GM21526 (cell line): ENCODE measurements around the gene LRRC71.

ENCODE experiments used
- ATAC-seq: cut with Tn5 transposase; IDR thresholded peaks from one replicate; pipeline ENCODE4 v1.9.1; 2021; ENCODE audit warnings: moderate library complexity; ENCODE audit not compliant: unreplicated experiment, low FRiP score

Gene LRRC71

GRCh38 chr1:156942576-156942975 is 22.1 kb downstream of the LRRC71 start:
- ATAC-seq = no peak

GRCh38 chr1:156943756-156944155 is 23.3 kb downstream of the LRRC71 start:
- ATAC-seq = no peak

GRCh38 chr1:156944268-156944667 is 23.8 kb downstream of the LRRC71 start:
- ATAC-seq = no peak

DNA sequence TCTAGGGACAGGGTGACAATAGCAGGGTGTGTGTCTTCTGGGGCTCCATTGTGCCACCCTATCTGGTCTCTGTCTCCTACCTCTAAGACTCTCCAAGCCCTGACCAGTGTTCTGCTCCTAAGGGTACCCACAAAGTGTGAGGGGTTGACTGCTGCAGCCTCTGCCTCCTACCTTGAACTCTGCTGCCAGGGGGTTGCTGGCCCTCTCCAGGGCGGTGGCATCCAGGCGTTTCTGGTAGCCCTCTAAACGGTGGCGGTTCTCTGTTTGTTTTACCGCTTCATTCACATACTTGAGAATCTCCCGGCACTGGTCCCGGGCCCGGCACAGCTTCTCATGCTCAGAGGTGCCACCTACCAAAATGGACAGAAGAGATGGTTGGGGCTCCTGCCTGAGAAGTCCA is 24.4 kb downstream of the LRRC71 start:
- no peak for ATAC-seq

DNA sequence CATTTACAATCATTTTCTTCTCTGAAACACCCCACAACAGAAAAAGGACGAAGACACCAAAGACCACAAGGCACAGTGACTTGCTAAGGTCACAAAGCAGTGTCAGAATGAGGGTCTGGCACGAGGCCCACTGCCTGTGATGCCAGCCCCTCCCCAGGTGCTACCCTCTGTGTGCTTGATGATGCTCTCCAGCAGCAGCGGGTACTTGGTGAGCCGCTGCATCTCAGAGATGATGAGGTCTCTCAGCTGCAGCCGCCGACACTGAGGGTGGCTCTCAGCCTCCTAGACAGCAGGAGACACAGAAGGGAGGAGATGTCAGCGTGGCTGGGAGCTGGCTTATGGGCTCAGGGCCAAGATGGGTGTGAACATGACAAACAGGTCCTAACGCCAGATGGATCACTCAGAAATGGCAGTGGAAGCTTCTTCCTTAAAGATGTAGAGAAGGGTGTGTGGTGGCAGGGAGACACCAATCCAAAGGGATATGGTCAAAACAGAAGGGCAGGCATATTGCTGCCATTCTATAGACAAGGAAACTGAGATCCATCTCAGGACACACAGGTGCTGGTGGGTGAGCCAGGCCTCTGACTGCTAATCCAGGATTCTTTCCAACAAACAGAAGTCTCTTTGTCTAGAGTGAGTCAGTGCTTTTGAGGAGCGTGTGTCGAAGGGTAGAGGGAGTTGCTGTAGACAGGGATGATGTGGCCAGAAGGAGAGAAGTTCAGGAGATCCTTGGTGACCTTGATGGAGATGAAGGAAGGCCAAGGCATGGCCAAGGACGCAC is 25.6 kb downstream of the LRRC71 start:
- no peak for ATAC-seq

- no peak for ATAC-seq
Observed at GRCh38 chr1:156947127-156947526, 26.7 kb downstream of the LRRC71 start.

- no peak for ATAC-seq
Observed at GRCh38 chr1:156947818-156948525, 27.5 kb downstream of the LRRC71 start.

- no peak for ATAC-seq
Observed at GRCh38 chr1:156948708-156949107, 28.3 kb downstream of the LRRC71 start.

GRCh38 chr1:156949127-156949526 is 28.7 kb downstream of the LRRC71 start:
- ATAC-seq = no peak

DNA sequence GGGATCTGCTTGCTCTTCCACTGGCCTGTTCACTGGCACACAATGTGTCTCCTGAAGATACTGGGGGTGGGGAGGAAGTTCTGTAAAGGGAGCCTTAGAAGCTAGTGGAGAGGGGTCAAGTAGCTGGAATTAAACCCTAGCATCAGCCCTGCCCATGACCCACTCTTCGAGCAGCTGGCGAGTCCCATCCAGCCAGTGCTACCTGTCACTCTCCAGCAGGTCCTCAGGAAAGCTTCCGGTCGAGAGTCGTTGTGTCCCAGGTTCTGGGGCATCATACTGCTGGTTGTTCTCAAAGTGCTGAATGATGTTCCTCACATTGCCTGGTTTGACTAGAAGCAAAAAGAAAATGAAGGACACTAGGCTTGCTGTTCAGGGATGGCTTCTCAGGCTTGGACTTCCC is 30.9 kb downstream of the LRRC71 start:
- ATAC-seq = no peak

DNA sequence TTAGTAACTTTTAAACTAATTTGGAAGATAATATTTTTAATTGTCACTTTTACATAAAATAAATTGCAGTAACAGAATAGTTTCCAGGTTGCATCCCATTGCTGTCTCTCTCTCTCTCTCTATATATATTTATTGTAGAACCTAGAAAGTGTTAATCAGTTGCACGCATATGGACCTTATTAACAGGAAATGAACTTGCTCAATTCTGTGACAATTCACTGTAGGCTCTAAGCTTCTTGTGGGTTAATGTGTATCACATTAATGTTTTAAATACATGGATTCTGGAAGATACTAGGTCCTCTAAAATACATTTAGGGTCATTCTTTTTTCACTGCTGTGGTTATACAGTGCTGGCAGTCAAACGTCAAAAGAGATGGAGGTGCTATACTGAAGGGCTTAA is 33.1 kb downstream of the LRRC71 start:
- no peak for ATAC-seq

GRCh38 chr1:156956333-156956732 is 35.9 kb downstream of the LRRC71 start:
- no peak for ATAC-seq

- no peak for ATAC-seq
Observed at GRCh38 chr1:156957634-156958033, 37.2 kb downstream of the LRRC71 start.

GRCh38 chr1:156958247-156958714 is 37.8 kb downstream of the LRRC71 start:
- ATAC-seq = no peak

DNA sequence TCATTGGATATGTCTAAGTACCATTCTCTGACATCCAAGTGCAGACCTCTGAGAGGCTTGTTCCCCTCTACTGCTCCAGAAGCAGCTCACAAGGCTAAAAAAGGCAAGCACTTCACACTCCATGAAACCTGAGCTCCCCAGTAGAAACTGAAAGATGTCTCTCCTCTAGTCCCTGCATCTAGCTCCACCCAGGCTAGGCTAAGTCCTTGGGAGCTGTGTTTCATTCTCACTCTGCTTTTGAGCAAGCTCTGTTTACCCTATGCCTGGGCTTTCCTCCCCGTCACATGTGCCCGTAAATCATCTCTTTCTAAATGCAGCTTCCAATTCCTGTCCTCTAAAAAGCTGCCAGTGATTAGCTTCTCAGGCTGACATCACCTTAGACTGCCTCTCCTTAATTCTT is 39.0 kb downstream of the LRRC71 start:
- no peak for ATAC-seq

- ATAC-seq = no peak
Observed at GRCh38 chr1:156959925-156960324, 39.5 kb downstream of the LRRC71 start.

- no peak for ATAC-seq
Observed at GRCh38 chr1:156961709-156962108, 41.3 kb downstream of the LRRC71 start.

DNA sequence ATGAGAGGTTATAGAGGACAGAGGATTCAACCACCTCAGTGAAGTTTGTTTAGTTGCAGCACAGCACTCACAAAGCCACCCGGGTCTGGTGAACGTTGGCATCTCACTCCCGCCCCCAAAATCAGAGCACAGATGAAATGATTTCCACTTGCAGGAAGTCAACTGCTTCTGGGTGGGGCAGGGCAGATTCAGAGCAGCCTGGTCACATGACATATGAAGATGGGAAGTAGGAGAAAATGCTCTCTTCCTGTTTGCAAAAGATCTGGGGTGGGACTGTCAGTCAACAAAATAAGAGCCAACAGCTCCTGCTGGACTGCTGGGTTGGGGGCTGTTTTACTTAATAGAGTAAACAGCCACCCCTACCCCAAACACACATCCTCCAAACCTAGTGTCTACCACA is 43.2 kb downstream of the LRRC71 start:
- ATAC-seq = no peak

DNA sequence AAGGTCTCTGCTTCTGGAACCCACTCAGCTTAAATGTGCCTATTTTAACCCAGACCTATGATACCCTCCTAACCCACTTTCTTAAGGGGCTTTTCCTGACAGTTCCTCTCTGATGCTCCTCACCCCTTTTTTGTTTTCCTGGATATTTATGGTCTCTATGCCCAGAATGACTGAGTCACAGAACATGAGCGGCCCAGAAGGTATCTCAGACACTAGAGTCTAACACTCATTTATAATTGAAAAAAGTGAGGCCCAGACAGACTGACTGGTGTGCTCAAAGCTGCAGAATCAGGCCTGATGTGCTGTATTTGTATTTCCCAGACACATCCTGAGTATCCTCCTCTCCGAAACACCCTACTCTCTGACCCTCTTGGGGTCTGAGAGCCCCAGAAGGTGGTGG is 44.0 kb downstream of the LRRC71 start:
- ATAC-seq = no peak

DNA sequence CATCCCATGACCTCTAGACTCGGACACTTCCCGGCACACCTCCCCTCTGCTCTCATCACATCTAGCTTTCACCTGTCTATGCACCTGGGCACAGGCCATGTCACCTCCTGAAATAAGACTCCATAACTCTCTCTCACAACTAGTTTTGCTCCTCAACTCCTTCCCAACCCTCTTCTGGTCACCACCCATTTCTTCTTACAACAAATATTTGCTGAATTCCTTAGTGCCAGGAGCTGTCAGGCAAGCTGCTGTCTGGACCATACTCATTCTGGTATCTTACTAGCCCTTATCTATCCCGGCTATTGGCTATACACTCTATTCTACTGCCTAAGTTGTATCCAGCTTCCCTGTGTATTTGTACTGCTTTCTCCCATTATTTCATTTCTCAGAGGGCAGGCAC is 49.1 kb downstream of the LRRC71 start:
- no peak for ATAC-seq

- ATAC-seq = no peak
Observed at GRCh38 chr1:156970017-156970416, 49.6 kb downstream of the LRRC71 start.

DNA sequence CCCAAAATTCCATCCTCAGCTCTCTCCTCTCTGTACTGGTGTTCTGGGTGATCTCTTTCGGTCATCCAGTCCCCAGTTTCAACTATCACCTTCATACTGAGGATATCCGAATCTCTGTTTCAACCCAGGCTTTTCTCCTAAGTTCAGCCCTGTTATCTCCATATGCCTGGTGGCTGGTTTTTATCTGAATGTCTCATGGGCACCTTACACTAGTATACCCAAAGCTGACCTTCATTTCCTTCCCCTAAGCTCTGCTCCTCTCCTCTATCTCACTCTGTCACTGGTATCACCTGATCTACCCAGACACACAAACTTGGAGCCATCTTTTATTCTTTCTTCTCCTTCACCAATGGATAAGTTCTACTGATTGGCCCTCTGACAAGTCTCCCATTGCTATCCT is 53.0 kb downstream of the LRRC71 start:
- ATAC-seq = no peak
